ENCODE data around the gene ECI1.

The ECI1 gene

GRCh38 chr16:2277466-2278271, 26.3 kb upstream of the ECI1 start:
- no peak overlapping the region for H3K4me3 ChIP-seq (ENCODE audit: low read length)
- H3K9ac ChIP-seq (ENCODE audit: low read length) = no peak overlapping the region
- no peaks in the 10 kb centered on the region for H4K20me1 ChIP-seq (ENCODE audit: insufficient read depth, low read length)
- H3K4me1 ChIP-seq (ENCODE audit: low read length) = no peaks in the 10 kb centered on the region
- no peaks in the 10 kb centered on the region for H3F3A ChIP-seq (ENCODE audit: insufficient read depth, low read length)
- no peaks in the 10 kb centered on the region for H3K9me2 ChIP-seq (replicated peaks; ENCODE audit: insufficient read depth, low read length)
- H3K9me3 ChIP-seq (replicated peaks; ENCODE audit: insufficient read depth, low read length) = no peaks in the 10 kb centered on the region
- no peak for DNase-seq
- H3K27ac ChIP-seq (ENCODE audit: low read length) = no peak overlapping the region
- H3K36me3 ChIP-seq (replicated peaks; ENCODE audit: insufficient read depth, low read length) = no peaks in the 10 kb centered on the region
- H3K4me2 ChIP-seq (ENCODE audit: low read depth, low read length) = no peak overlapping the region
- no peak overlapping the region for H2AFZ ChIP-seq (ENCODE audit: low read length)
- H3K79me2 ChIP-seq (ENCODE audit: low read length) = no peaks in the 10 kb centered on the region
- H3K27me3 ChIP-seq (replicated peaks; ENCODE audit: insufficient read depth, low read length) = peaks cover 80% of the 10 kb centered on the region
- TF ChIP-seq EZH2phosphoT487 (IDR thresholded peaks at IDR 0.05; ENCODE audit: low read length) = no peak
- TF ChIP-seq CTCF (IDR thresholded peaks at IDR 0.05; ENCODE audit: low read length) = no peak
- no peak for TF ChIP-seq EZH2 (optimal IDR thresholded peaks at IDR 0.05; ENCODE audit: low read depth, low read length)

GRCh38 chr16:2276368-2277195, 25.2 kb upstream of the ECI1 start:
- no peaks in the 10 kb centered on the region for H3K79me2 ChIP-seq (ENCODE audit: low read length)
- no peak overlapping the region for H3K4me2 ChIP-seq (ENCODE audit: low read depth, low read length)
- H3K36me3 ChIP-seq (replicated peaks; ENCODE audit: insufficient read depth, low read length) = no peaks in the 10 kb centered on the region
- no peak for DNase-seq
- H3F3A ChIP-seq (ENCODE audit: insufficient read depth, low read length) = no peaks in the 10 kb centered on the region
- H3K27me3 ChIP-seq (replicated peaks; ENCODE audit: insufficient read depth, low read length) = peaks cover 70% of the 10 kb centered on the region
- H3K4me1 ChIP-seq (ENCODE audit: low read length) = no peaks in the 10 kb centered on the region
- no peak overlapping the region for H2AFZ ChIP-seq (ENCODE audit: low read length)
- TF ChIP-seq EZH2 (optimal IDR thresholded peaks at IDR 0.05; ENCODE audit: low read depth, low read length) = no peak
- no peak for TF ChIP-seq EZH2phosphoT487 (IDR thresholded peaks at IDR 0.05; ENCODE audit: low read length)
- TF ChIP-seq CTCF (IDR thresholded peaks at IDR 0.05; ENCODE audit: low read length) = no peak
- no peaks in the 10 kb centered on the region for H4K20me1 ChIP-seq (ENCODE audit: insufficient read depth, low read length)
- no peaks in the 10 kb centered on the region for H3K9me3 ChIP-seq (replicated peaks; ENCODE audit: insufficient read depth, low read length)
- no peak overlapping the region for H3K4me3 ChIP-seq (ENCODE audit: low read length)
- no peaks in the 10 kb centered on the region for H3K9me2 ChIP-seq (replicated peaks; ENCODE audit: insufficient read depth, low read length)
- no peak overlapping the region for H3K27ac ChIP-seq (ENCODE audit: low read length)
- no peak overlapping the region for H3K9ac ChIP-seq (ENCODE audit: low read length)

GRCh38 chr16:2275476-2276367, 24.3 kb upstream of the ECI1 start:
- no peaks in the 10 kb centered on the region for H4K20me1 ChIP-seq (ENCODE audit: insufficient read depth, low read length)
- H3K9me3 ChIP-seq (replicated peaks; ENCODE audit: insufficient read depth, low read length) = no peaks in the 10 kb centered on the region
- no peak overlapping the region for H3K27ac ChIP-seq (ENCODE audit: low read length)
- no peak overlapping the region for H3K4me3 ChIP-seq (ENCODE audit: low read length)
- no peaks in the 10 kb centered on the region for H3K36me3 ChIP-seq (replicated peaks; ENCODE audit: insufficient read depth, low read length)
- TF ChIP-seq CTCF (IDR thresholded peaks at IDR 0.05; ENCODE audit: low read length) = no peak
- TF ChIP-seq EZH2phosphoT487 (IDR thresholded peaks at IDR 0.05; ENCODE audit: low read length) = no peak
- TF ChIP-seq EZH2 (optimal IDR thresholded peaks at IDR 0.05; ENCODE audit: low read depth, low read length) = no peak
- no peak overlapping the region for H3K9ac ChIP-seq (ENCODE audit: low read length)
- no peak for DNase-seq
- H3F3A ChIP-seq (ENCODE audit: insufficient read depth, low read length) = no peaks in the 10 kb centered on the region
- H2AFZ ChIP-seq (ENCODE audit: low read length) = no peak overlapping the region
- no peak overlapping the region for H3K4me2 ChIP-seq (ENCODE audit: low read depth, low read length)
- H3K9me2 ChIP-seq (replicated peaks; ENCODE audit: insufficient read depth, low read length) = no peaks in the 10 kb centered on the region
- H3K4me1 ChIP-seq (ENCODE audit: low read length) = no peaks in the 10 kb centered on the region
- peaks cover 3% of the 10 kb centered on the region; the same call in 1 of the 2 replicates for H3K79me2 ChIP-seq (ENCODE audit: low read length)
- H3K27me3 ChIP-seq (replicated peaks; ENCODE audit: insufficient read depth, low read length) = peaks cover 61% of the 10 kb centered on the region
